Mesothelial cell of epicardium (in vitro differentiated cells): Measurements from ENCODE around the gene RPN1. TPM values are rescaled to one million over a fixed set of nuclear protein-coding genes. Genes with fewer than 3 reads are reported as not detected.

ENCODE experiments used
- DNase-seq, 2 experiments: peaks; one replicate each; pipeline ENCODE4 v3.0.0; 2021; ENCODE audit warnings: low spot score in 2 of 2; ENCODE audit not compliant: unreplicated experiment in 2 of 2
- H3K27ac Mint-ChIP-seq: 2 replicates; pipeline ENCODE4 v1.8.0; 2021; ENCODE audit warnings: mixed read lengths
- H3K27me3 Mint-ChIP-seq: 2 replicates; pipeline ENCODE4 v1.8.0; 2021; ENCODE audit warnings: low read depth, mixed read lengths
- H3K36me3 Mint-ChIP-seq: 2 replicates; pipeline ENCODE4 v1.8.0; 2021; ENCODE audit warnings: mixed read lengths
- H3K4me1 Mint-ChIP-seq: 2 replicates; pipeline ENCODE4 v1.8.0; 2021; ENCODE audit warnings: mixed read lengths
- H3K4me3 Mint-ChIP-seq: 2 replicates; pipeline ENCODE4 v1.8.0; 2021; ENCODE audit warnings: mild to moderate bottlenecking, moderate library complexity, mixed read lengths
- H3K9me3 Mint-ChIP-seq: 2 replicates; pipeline ENCODE4 v1.8.0; 2021; ENCODE audit warnings: mixed read lengths
- total RNA-seq: library from RNA; stranded (reverse); gene quantifications from 3 replicates; pipeline ENCODE4 v1.2.1, GENCODE V29; 2021
- TF ChIP-seq, protein P1 (sequence below): fragments of 200-600 bp; sonication (generic); IDR thresholded peaks from one replicate; pipeline ENCODE4 v1.5.0; 2021; ENCODE audit warnings: antibody characterized with exemption; ENCODE audit not compliant: unreplicated experiment

RPN1 gene
- total RNA-seq, 1 donor from 2014 or later = 148 TPM

- H3K36me3 Mint-ChIP-seq = no peaks in the 10 kb centered on the region
- no peaks in the 10 kb centered on the region for H3K27me3 Mint-ChIP-seq
- H3K4me3 Mint-ChIP-seq = no peak overlapping the region
- no peaks in the 10 kb centered on the region for H3K9me3 Mint-ChIP-seq
- DNase-seq = no peak
- no peak overlapping the region for H3K27ac Mint-ChIP-seq
- peaks cover 4% of the 10 kb centered on the region for H3K4me1 Mint-ChIP-seq
- TF ChIP-seq, protein P1, sequence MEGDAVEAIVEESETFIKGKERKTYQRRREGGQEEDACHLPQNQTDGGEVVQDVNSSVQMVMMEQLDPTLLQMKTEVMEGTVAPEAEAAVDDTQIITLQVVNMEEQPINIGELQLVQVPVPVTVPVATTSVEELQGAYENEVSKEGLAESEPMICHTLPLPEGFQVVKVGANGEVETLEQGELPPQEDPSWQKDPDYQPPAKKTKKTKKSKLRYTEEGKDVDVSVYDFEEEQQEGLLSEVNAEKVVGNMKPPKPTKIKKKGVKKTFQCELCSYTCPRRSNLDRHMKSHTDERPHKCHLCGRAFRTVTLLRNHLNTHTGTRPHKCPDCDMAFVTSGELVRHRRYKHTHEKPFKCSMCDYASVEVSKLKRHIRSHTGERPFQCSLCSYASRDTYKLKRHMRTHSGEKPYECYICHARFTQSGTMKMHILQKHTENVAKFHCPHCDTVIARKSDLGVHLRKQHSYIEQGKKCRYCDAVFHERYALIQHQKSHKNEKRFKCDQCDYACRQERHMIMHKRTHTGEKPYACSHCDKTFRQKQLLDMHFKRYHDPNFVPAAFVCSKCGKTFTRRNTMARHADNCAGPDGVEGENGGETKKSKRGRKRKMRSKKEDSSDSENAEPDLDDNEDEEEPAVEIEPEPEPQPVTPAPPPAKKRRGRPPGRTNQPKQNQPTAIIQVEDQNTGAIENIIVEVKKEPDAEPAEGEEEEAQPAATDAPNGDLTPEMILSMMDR = no peak
Observed at GRCh38 chr3:128613083-128613829, 37.4 kb downstream of the RPN1 start.

- no peak overlapping the region for H3K27ac Mint-ChIP-seq
Observed at GRCh38 chr3:128610451-128611070, 40.1 kb downstream of the RPN1 start.

GRCh38 chr3:128609294-128609693 lies 41.3 kb downstream of the RPN1 start:
- TF ChIP-seq, protein P1 = no peak
- Mint-ChIP-seq H3K4me1 (no peaks in the 10 kb centered on the region), H3K36me3 (no peaks in the 10 kb centered on the region), H3K27me3 (no peaks in the 10 kb centered on the region), H3K9me3 (no peaks in the 10 kb centered on the region), H3K4me3 (no peak overlapping the region), H3K27ac (no peak overlapping the region)
- no peak for DNase-seq

More at GRCh38 chr3:128610451-128611070, 40.1 kb downstream of the RPN1 start:
- no peak overlapping the region for H3K4me3 Mint-ChIP-seq
- TF ChIP-seq, protein P1 = no peak
- no peaks in the 10 kb centered on the region for H3K27me3 Mint-ChIP-seq
- H3K9me3 Mint-ChIP-seq = no peaks in the 10 kb centered on the region
- no peaks in the 10 kb centered on the region for H3K36me3 Mint-ChIP-seq
- H3K4me1 Mint-ChIP-seq = no peaks in the 10 kb centered on the region
- DNase-seq = no peak

GRCh38 chr3:128607710-128608048 lies 42.9 kb downstream of the RPN1 start:
- Mint-ChIP-seq H3K4me3 (peak overlapping the region; percentile 52), H3K9me3 (no peaks in the 10 kb centered on the region), H3K36me3 (no peaks in the 10 kb centered on the region), H3K27me3 (no peaks in the 10 kb centered on the region), H3K4me1 (no peaks in the 10 kb centered on the region), H3K27ac (no peak overlapping the region)
- TF ChIP-seq, protein P1 = no peak
- no peak for DNase-seq

- no peaks in the 10 kb centered on the region for H3K4me1 Mint-ChIP-seq
- DNase-seq = no peak
- no peaks in the 10 kb centered on the region for H3K27me3 Mint-ChIP-seq
- TF ChIP-seq, protein P1 = no peak
- H3K4me3 Mint-ChIP-seq = no peak overlapping the region
- no peaks in the 10 kb centered on the region for H3K9me3 Mint-ChIP-seq
- H3K27ac Mint-ChIP-seq = no peak overlapping the region
- no peaks in the 10 kb centered on the region for H3K36me3 Mint-ChIP-seq
Observed at GRCh38 chr3:128606094-128606493, 44.5 kb downstream of the RPN1 start.
